Measurements from ENCODE around the gene GDPD2.

The GDPD2 gene

DNA sequence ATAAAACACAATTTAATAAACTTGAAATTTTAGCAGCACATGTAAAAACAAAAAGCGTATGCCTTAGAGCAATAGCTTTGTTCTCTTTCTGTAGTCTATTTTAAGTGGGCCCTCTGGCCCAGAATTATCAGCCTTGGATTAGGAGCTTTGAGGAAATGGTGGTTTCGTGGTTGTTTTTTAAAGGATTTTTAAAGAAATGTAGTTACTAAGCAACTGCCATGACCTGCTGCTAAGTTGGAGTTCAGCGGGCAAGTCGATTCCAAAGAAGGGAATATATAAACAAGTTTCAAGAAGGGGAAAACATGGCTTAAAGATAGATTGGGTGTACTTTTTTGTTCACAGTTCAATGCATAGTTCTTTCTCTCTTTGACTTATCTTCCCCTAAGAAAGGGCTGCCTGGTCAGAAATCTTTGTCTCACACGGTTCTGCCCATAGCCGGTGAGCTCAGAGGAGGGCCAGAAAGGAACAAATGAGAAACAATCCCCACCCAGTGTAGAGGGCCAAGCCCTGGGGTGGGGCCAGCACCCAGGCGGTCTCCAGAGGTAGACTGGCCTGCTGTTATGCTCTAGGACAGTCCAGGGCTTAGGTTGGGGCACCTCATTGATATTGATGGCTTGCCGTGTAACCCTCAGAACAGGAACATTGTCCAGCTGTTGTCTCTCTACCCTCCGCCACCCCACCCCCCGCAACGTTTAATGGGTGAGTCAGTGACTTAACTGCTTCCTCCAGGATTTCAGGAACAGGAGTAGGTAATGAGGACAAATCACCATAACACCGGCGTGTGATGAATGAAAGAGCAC lies 54.0 kb downstream of the GDPD2 start:
- no peak for DNase-seq

DNA sequence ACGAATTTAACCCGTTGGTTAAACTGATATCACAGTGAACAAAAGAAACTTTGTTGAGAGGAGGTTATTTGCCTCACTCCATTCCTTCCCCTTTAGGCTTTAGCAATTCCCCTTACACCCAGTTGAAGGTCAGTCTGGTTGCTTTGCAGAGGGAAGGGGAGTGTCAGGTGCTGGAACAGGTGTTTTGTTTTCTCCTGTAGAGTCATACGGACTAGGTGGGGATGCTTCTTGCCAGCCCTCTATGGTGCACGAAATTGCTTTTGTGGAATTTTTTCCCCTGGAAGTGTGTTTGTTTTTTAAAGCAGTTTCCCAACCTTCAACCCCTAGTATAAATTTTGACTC lies 54.6 kb downstream of the GDPD2 start:
- no peak for DNase-seq

DNA sequence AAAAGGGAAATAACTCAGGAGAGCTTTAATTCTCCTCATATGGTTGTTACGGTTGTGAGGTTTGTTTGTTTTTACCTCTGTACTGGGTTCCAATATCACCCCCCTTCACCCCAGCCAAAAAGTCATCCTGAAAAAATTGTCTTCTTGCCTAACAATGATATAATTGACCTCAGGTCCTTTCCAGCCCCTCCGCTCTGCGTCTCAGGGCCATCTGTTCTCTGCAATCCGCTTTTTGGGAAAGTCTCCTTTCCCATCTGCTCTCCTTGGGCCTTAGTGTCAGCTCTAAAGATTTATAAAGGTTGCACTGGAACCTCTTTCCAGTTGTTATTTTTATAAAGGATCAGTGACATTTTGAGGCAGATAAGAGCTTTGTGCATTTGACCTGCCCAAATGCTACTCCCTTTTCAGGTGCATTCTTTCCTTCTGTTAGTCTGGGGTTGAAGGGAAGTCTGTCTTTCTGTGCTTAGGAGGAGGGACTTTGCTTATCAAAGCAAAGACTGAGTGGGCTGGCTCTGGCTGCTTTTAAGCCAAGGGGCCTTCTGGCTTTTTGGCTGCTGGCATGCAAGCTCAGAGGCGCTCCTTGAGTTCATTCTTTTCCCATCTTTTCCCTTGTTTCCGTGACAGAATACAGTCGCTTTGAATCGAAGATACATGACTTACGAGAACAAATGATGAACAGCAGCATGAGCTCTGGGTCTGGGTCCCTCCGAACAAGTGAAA lies 55.6 kb downstream of the GDPD2 start:
- DNase-seq = no peak

DNA sequence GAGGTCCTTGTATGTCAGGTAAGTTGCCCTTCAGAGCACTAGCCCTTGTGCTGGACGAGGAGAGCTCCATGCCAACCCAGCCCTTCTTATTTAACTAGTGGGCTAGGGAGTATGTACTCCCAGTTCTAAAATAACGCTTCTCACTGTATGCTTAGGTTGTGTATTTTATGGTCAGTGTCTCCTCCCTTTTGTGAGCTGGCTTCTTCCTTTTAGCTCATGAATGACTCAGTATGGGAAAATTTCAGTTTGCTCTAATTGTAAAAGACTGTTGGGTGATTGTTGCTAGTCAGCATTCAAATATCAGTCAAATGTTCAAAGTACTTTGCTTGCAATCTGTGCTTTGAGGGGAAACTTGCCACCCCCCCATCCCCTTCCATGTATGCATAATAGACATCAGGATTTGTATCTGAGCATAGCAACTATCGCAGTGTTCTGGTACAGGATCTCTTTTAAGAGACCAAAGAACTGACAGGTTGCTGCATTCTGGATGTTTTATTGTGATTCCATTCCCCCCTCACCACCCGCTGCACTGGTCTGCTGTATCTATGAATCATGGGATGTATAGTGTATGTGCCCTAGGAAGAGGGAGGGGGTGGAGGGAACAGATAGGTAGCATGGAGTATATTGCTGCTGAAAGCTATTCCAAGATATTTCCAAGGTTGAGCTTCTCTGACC lies 56.3 kb downstream of the GDPD2 start:
- DNase-seq = no peak

DNA sequence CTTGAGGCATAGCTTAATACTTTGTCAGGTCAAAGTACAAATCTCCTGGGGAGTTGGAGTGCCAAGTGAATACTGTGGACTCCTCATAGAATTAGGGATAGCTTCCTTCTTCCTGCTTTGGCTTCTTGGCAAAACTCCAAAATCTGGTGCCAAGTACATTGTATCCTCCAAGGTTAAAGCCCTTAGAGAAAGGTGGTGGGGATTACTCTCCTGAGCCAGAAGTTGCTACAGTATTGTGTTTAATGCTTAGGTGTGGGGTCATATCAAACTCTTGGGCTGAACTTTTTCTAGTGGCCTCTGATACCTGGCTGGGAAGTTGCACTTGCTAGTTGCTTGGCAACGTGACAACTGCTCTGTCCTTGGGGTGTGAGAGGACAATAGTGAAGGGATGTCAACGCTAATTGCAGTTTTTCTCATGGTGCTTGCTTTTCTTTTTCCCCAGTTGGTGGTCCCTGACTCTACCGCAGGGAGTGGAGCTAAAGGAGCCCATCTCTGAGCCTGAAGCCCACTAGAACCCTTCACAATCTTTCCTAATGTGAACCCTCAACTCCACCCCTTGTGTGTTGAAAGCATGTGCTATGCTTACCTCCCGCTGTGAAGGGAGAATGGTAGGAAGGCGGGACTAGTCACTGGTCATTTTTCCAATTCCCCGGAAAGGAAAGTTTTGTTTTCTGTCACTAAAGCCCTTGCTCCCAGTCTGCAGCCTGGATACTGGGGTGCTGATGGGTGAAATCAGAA lies 57.0 kb downstream of the GDPD2 start:
- no peak for DNase-seq

DNA sequence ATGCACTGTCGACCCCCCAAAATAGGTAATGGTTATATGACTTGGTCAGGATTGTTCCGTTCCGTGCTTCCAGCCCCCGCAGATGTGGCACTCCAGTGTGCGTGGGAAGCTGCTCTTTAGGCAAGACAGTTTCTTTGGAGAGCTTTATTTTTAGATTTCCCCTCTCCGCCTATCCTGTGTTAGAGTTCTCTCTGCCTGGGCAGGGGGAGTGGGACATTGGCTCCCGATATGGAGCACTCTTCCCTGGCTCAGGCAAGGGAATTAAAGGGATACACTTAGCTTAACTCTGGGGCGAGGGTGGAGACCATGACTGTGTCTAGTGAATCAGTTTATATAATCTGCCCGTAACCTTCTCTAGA lies 57.5 kb downstream of the GDPD2 start:
- no peak for DNase-seq

DNA sequence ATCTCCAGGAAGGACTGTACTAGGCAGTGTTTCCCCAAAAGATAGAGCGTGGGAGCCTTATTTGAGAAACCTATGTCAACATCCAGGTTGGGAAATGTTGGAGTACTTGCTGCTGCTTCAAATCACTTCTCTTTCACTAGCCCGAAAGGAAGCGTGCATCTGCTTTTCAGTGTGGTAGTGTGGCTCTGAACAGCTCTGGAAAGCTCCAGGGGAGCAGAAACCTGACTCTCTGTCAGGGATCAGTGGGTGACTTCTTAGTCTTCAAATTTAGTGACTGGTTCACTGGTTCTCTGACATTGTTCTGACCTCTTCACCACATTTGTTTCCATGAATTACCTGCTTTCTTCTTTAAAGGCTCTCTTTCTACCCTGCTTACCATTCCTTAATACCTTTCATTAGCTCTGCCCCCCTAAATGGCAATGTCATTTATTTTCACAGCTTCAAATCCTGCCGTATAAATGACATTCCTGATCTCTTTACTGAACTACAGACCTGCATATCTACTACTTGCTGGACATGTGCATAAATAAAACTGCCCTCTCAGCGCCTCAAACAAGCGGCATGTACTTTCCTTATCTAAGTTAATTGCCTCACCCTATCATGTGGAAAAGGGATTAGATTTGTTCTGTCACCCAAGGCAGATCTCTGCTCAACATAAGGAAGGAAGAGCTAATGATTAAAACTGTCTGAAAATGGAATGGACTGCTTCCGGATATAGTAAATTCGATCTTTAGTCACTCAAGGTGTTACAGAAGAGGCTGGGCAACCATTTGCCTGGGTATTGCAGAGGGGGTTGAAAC lies 58.6 kb downstream of the GDPD2 start:
- DNase-seq = no peak

DNA sequence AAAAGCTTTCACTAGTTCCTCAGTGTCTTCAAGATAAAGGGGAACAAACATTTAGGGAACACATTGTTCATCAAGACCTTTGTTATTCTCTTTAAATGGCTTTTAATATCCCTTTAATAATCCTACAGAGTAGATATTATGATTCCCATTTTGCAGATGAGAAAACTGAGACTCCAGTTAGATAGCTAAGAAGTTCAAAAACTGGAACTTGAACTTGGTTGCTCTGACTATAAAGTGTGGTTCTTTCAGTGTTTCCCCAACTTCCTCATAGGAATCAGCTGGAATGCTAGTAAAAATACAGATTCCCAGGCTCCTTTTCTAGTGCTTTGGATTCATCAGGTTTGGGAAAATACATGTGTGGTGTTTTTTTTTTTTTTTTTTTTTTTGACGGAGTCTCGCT lies 59.2 kb downstream of the GDPD2 start:
- no peak for DNase-seq

Measured in CD4-positive, alpha-beta T cell treated with Interferon alpha-2 for 1 hour (primary cell).